ENCODE data around the gene VAC14. TPM values are rescaled to one million over a fixed set of nuclear protein-coding genes. Genes with fewer than 3 reads are reported as not detected.

The VAC14 gene
- total RNA-seq, 2 donors from 2014 or later = 34.9 to 37.0 TPM

GRCh38 chr16:70687671-70688245 lies 113.2 kb downstream of the VAC14 start:
- Histone ChIP-seq H3K4me1 (ENCODE audit: control insufficient read depth in 1 of 2, low read depth in 2 of 2) (peaks cover 54 to 86% of the 10 kb centered on the region in 2 donors), H3K27me3 (replicated peaks; ENCODE audit: insufficient read depth) (no peaks in the 10 kb centered on the region), H3K9me3 (no peaks in the 10 kb centered on the region), H3K36me3 (no peaks in the 10 kb centered on the region), H3K4me3 (no peak overlapping the region), H3K27ac (peak overlapping the region; percentile 97 to 100)
- no peak for TF ChIP-seq CTCF (IDR thresholded peaks at IDR 0.05)
- ATAC-seq (ENCODE audit: insufficient number of reproducible peaks, low FRiP score, low read depth) (no peak), DNase-seq (ENCODE audit: low spot score) (no peak)

- Histone ChIP-seq H3K27me3 (replicated peaks; ENCODE audit: insufficient read depth) (no peaks in the 10 kb centered on the region), H3K4me3 (no peak overlapping the region), H3K27ac (peak overlapping the region; percentile 97 to 100), H3K36me3 (no peaks in the 10 kb centered on the region), H3K4me1 (ENCODE audit: control insufficient read depth in 1 of 2, low read depth in 2 of 2) (peaks cover 54 to 86% of the 10 kb centered on the region in 2 donors), H3K9me3 (no peaks in the 10 kb centered on the region)
- DNase-seq (ENCODE audit: low spot score) (no peak), ATAC-seq (ENCODE audit: insufficient number of reproducible peaks, low FRiP score, low read depth) (no peak)
- TF ChIP-seq CTCF (IDR thresholded peaks at IDR 0.05) = no peak
Measured at GRCh38 chr16:70687102-70687511, 113.9 kb downstream of the VAC14 start.

DNA sequence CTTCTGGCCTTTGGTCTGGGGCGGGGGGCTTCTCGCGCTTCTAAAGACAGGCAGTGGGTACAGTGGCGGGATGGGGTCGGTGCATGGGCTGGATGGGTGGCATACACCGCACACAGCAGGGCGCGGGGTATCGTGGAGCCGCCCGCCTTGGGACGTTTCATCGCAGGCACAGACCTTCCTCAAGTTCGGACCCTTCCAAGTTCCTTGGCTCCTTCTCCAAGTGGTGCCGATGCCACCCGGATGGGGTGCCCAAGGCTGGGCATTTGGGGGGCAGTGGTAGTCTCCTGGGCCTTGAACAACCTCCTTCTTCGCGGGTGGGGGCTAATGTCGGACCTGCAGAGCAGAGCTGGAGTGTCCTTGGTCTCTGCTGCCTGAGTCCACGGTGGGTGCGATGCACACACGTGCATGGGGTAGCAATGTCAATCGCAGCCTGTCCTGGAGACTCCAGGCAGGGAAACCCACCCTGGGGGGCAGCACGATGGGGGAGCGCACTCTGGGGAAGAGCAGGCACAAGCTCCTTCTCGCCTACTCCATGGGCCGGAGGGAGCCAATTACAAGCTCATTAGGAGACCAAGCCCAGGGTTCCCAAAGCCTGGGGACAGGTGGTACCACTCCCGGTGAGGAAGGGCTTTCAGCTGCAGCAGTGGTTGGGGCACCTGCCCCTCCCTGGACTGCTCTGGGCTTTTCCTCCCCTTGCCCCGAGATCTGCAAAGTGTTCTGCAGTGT lies 114.4 kb downstream of the VAC14 start:
- no peaks in the 10 kb centered on the region for H3K27me3 ChIP-seq (replicated peaks; ENCODE audit: insufficient read depth)
- H3K9me3 ChIP-seq = no peaks in the 10 kb centered on the region
- ATAC-seq (ENCODE audit: insufficient number of reproducible peaks, low FRiP score, low read depth) (no peak), DNase-seq (ENCODE audit: low spot score) (no peak)
- H3K4me3 ChIP-seq = peak overlapping the region; percentile 68
- H3K36me3 ChIP-seq = no peaks in the 10 kb centered on the region
- peaks cover 56 to 87% of the 10 kb centered on the region in 2 donors for H3K4me1 ChIP-seq (ENCODE audit: control insufficient read depth in 1 of 2, low read depth in 2 of 2)
- no peak for TF ChIP-seq CTCF (IDR thresholded peaks at IDR 0.05)
- peak overlapping the region; percentile 97 to 100 for H3K27ac ChIP-seq

DNA sequence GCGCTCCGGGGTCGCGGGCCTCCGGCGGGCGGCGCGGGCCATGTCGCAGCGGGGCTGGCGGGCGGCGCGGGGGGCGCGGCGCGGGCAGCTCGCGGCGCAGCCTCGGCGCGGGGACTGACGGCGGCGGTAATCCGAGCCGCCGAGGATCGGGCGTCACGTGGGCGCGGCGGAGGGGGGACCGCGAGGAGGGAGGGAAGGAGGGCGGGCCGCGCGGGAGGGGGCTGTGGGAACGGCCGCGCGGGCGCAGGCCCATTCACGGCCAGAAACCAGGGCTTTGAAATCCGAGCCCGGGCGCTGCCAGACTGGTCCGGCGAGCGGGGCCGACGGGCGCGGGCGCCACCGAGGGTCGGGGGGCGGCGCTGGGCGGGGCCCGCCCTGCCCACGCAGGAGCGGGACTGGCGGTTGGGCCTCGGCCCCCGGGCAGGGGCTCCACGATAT lies 115.0 kb downstream of the VAC14 start, which contains the start of gene MTSS2:
Gene MTSS2, minus strand, starts transcription at position 116 of the 438 bp plus-strand sequence. CDS start 262 bp downstream, outside the sequence.
- DNase-seq (ENCODE audit: low spot score) (peak; percentile 55), ATAC-seq (ENCODE audit: insufficient number of reproducible peaks, low FRiP score, low read depth) (peak; percentile 54)
- no peaks in the 10 kb centered on the region for H3K9me3 ChIP-seq
- H3K27me3 ChIP-seq (replicated peaks; ENCODE audit: insufficient read depth) = no peaks in the 10 kb centered on the region
- no peak for TF ChIP-seq CTCF (IDR thresholded peaks at IDR 0.05)
- H3K4me1 ChIP-seq (ENCODE audit: control insufficient read depth in 1 of 2, low read depth in 2 of 2) = peaks cover 55 to 87% of the 10 kb centered on the region in 2 donors
- peak within 1 kb of the TSS; percentile 83 for H3K4me3 ChIP-seq
- H3K27ac ChIP-seq = peak within 1 kb of the TSS; percentile 97 to 100
- H3K36me3 ChIP-seq = no peaks in the 10 kb centered on the region
